GM12874 (cell line): ENCODE data around the gene RAD54L.

Experiments used
- CTCF ChIP-seq: IDR thresholded peaks from 2 replicates; pipeline ENCODE4 v1.5.1; 2011; ENCODE audit warnings: low read depth, mild to moderate bottlenecking, control low read depth, low read length, moderate library complexity; ENCODE audit not compliant: insufficient read depth

Gene RAD54L

GRCh38 chr1:46275030-46275337, 27.4 kb downstream of the RAD54L start:
- no peak for TF ChIP-seq CTCF

GRCh38 chr1:46277658-46278373, 30.3 kb downstream of the RAD54L start:
- no peak for TF ChIP-seq CTCF

- no peak for TF ChIP-seq CTCF
These were observed 31.2 kb downstream of the RAD54L start for GRCh38 chr1:46278807-46279206.

GRCh38 chr1:46280092-46280491, 32.5 kb downstream of the RAD54L start:
- no peak for TF ChIP-seq CTCF

GRCh38 chr1:46281021-46281420, 33.5 kb downstream of the RAD54L start:
- no peak for TF ChIP-seq CTCF

GRCh38 chr1:46284058-46284457, 36.5 kb downstream of the RAD54L start:
- TF ChIP-seq CTCF = no peak

- TF ChIP-seq CTCF = no peak
These were observed 37.3 kb downstream of the RAD54L start for GRCh38 chr1:46284597-46285564.
